ENCODE measurements around the gene MLN.

- TF ChIP-seq SIN3A (IDR thresholded peaks at IDR 0.05; ENCODE audit: low read depth) (no peak), ZNF274 (IDR thresholded peaks at IDR 0.05; ENCODE audit: low read depth, low read length) (no peak)
Observed at GRCh38 chr6:33828764-33829731, 25.2 kb upstream of the MLN start.
